ENCODE measurements around the gene ASTL.

The ASTL gene

GRCh38 chr2:96159084-96159830 is 21.0 kb upstream of the ASTL start:
- DNase-seq (ENCODE audit: low read depth, low spot score) = no peak

- DNase-seq (ENCODE audit: low read depth, low spot score) = no peak
Measured at GRCh38 chr2:96158554-96158940, 20.2 kb upstream of the ASTL start.

- DNase-seq (ENCODE audit: low read depth, low spot score) = no peak
Measured at GRCh38 chr2:96157649-96158553, 19.6 kb upstream of the ASTL start.

GRCh38 chr2:96156926-96157648 is 18.8 kb upstream of the ASTL start:
- no peak for DNase-seq (ENCODE audit: low read depth, low spot score)

- DNase-seq (ENCODE audit: low read depth, low spot score) = no peak
Measured at GRCh38 chr2:96156011-96156820, 17.9 kb upstream of the ASTL start.

- DNase-seq (ENCODE audit: low read depth, low spot score) = no peak
Measured at GRCh38 chr2:96154506-96155380, 16.4 kb upstream of the ASTL start.

- no peak for DNase-seq (ENCODE audit: low read depth, low spot score)
Measured at GRCh38 chr2:96153991-96154431, 15.7 kb upstream of the ASTL start.

GRCh38 chr2:96153291-96153713 is 15.0 kb upstream of the ASTL start:
- no peak for DNase-seq (ENCODE audit: low read depth, low spot score)

- DNase-seq (ENCODE audit: low read depth, low spot score) = no peak
Measured at GRCh38 chr2:96152304-96153161, 14.2 kb upstream of the ASTL start.

- no peak for DNase-seq (ENCODE audit: low read depth, low spot score)
Measured at GRCh38 chr2:96151595-96152303, 13.4 kb upstream of the ASTL start.

GRCh38 chr2:96150791-96151594 is 12.7 kb upstream of the ASTL start:
- DNase-seq (ENCODE audit: low read depth, low spot score) = no peak

GRCh38 chr2:96150007-96150640 is 11.8 kb upstream of the ASTL start:
- DNase-seq (ENCODE audit: low read depth, low spot score) = no peak

- DNase-seq (ENCODE audit: low read depth, low spot score) = peak; percentile 92
Measured at GRCh38 chr2:96148410-96149217, 10.3 kb upstream of the ASTL start.

- DNase-seq (ENCODE audit: low read depth, low spot score) = no peak
Measured at GRCh38 chr2:96147593-96148201, 9.4 kb upstream of the ASTL start.

- no peak for DNase-seq (ENCODE audit: low read depth, low spot score)
Measured at GRCh38 chr2:96146881-96147592, 8.7 kb upstream of the ASTL start.

All from brain pericyte (primary cell).